Measurements from ENCODE around the gene C4orf51.
"Not testable (repeated sequence)": the region's sequence is repeated elsewhere in the genome, so short reads cannot be mapped to it uniquely, and the experiment has no call there.

C4orf51 gene

GRCh38 chr4:145679991-145680455 is at the start of gene C4orf51:
TSS of gene C4orf51 (plus strand) at chr4:145680146. CDS start at chr4:145680204, 58 bp downstream.
- DNase-seq: no peak

- DNase-seq: no peak
Observed at GRCh38 chr4:145635117-145635516, 44.8 kb upstream of the C4orf51 start.

GRCh38 chr4:145635630-145636029 is 44.3 kb upstream of the C4orf51 start:
- DNase-seq: no peak

GRCh38 chr4:145639186-145639698 is 40.7 kb upstream of the C4orf51 start:
- no peak for DNase-seq

GRCh38 chr4:145640236-145640635 is 39.7 kb upstream of the C4orf51 start:
- DNase-seq: not testable (repeated sequence)

GRCh38 chr4:145643295-145643694 is 36.7 kb upstream of the C4orf51 start:
- no peak for DNase-seq

GRCh38 chr4:145644699-145645098 is 35.2 kb upstream of the C4orf51 start:
- DNase-seq: no peak

GRCh38 chr4:145656156-145656555 is 23.8 kb upstream of the C4orf51 start:
- DNase-seq: no peak

- DNase-seq: no peak
Observed at GRCh38 chr4:145660064-145660463, 19.9 kb upstream of the C4orf51 start.

GRCh38 chr4:145663194-145663593 is 16.8 kb upstream of the C4orf51 start:
- DNase-seq: no peak

GRCh38 chr4:145665773-145666172 is 14.2 kb upstream of the C4orf51 start:
- no peak for DNase-seq

- DNase-seq: no peak
Observed at GRCh38 chr4:145670422-145670821, 9.5 kb upstream of the C4orf51 start.

- no peak for DNase-seq
Observed at GRCh38 chr4:145679520-145679919, 426 bp upstream of the C4orf51 start.

- no peak for DNase-seq
Observed at GRCh38 chr4:145680902-145681301, 956 bp downstream of the C4orf51 start.

GRCh38 chr4:145681518-145681917 is 1.6 kb downstream of the C4orf51 start:
- DNase-seq: no peak

- no peak for DNase-seq
Observed at GRCh38 chr4:145681956-145682355, 2.0 kb downstream of the C4orf51 start.

- no peak for DNase-seq
Observed at GRCh38 chr4:145686991-145687390, 7.0 kb downstream of the C4orf51 start.

GRCh38 chr4:145690610-145691009 is 10.7 kb downstream of the C4orf51 start:
- no peak for DNase-seq

GRCh38 chr4:145691416-145691815 is 11.5 kb downstream of the C4orf51 start:
- DNase-seq: not testable (repeated sequence)

GRCh38 chr4:145694929-145695328 is 15.0 kb downstream of the C4orf51 start:
- DNase-seq: no peak

- no peak for DNase-seq
Observed at GRCh38 chr4:145697332-145697731, 17.4 kb downstream of the C4orf51 start.

- no peak for DNase-seq
Observed at GRCh38 chr4:145698507-145698906, 18.6 kb downstream of the C4orf51 start.

GRCh38 chr4:145703850-145704497 is 24.0 kb downstream of the C4orf51 start:
- no peak for DNase-seq

GRCh38 chr4:145709336-145709735 is 29.4 kb downstream of the C4orf51 start:
- no peak for DNase-seq

- DNase-seq: no peak
Observed at GRCh38 chr4:145709843-145710242, 29.9 kb downstream of the C4orf51 start.
